Measurements from ENCODE around the gene MICAL3.
"Not testable (repeated sequence)": the region's sequence is repeated elsewhere in the genome, so short reads cannot be mapped to it uniquely, and the experiment has no call there.

The MICAL3 gene

GRCh38 chr22:17948101-17948500, 76.3 kb downstream of the MICAL3 start:
- no peak for DNase-seq

GRCh38 chr22:17946662-17947367, 77.5 kb downstream of the MICAL3 start:
- DNase-seq = no peak

GRCh38 chr22:17945888-17946648, 78.3 kb downstream of the MICAL3 start:
- no peak for DNase-seq

- no peak for DNase-seq
These were observed 79.0 kb downstream of the MICAL3 start for GRCh38 chr22:17945156-17945887.

GRCh38 chr22:17944256-17944655, 80.1 kb downstream of the MICAL3 start:
- no peak for DNase-seq

- DNase-seq = no peak
These were observed 80.7 kb downstream of the MICAL3 start for GRCh38 chr22:17943533-17944249.

- no peak for DNase-seq
These were observed 81.6 kb downstream of the MICAL3 start for GRCh38 chr22:17942721-17943120.

GRCh38 chr22:17941471-17942406, 82.6 kb downstream of the MICAL3 start:
- DNase-seq = no peak

GRCh38 chr22:17939579-17939978, 84.8 kb downstream of the MICAL3 start:
- DNase-seq = no peak

GRCh38 chr22:17939011-17939410, 85.3 kb downstream of the MICAL3 start:
- no peak for DNase-seq

GRCh38 chr22:17938484-17938924, 85.9 kb downstream of the MICAL3 start:
- DNase-seq = no peak

GRCh38 chr22:17932457-17932856, 91.9 kb downstream of the MICAL3 start:
- DNase-seq = not testable (repeated sequence)

- no peak for DNase-seq
These were observed 92.9 kb downstream of the MICAL3 start for GRCh38 chr22:17931400-17931825.

- no peak for DNase-seq
These were observed 93.7 kb downstream of the MICAL3 start for GRCh38 chr22:17930455-17931313.

GRCh38 chr22:17929909-17930308, 94.5 kb downstream of the MICAL3 start:
- no peak for DNase-seq

GRCh38 chr22:17928391-17928790, 96.0 kb downstream of the MICAL3 start:
- DNase-seq = no peak

- no peak for DNase-seq
These were observed 97.3 kb downstream of the MICAL3 start for GRCh38 chr22:17927062-17927461.

GRCh38 chr22:17926516-17926915, 97.8 kb downstream of the MICAL3 start:
- DNase-seq = no peak

- DNase-seq = no peak
These were observed 98.9 kb downstream of the MICAL3 start for GRCh38 chr22:17925431-17925841.

- no peak for DNase-seq
These were observed 99.5 kb downstream of the MICAL3 start for GRCh38 chr22:17924735-17925364.

Measured in T1000 (cell line).